Suppressor macrophage treated with lipopolysaccharide for 1 hour (primary cell): ENCODE measurements around the gene ADRA1B.
"Not testable (repeated sequence)": the region's sequence is repeated elsewhere in the genome, so short reads cannot be mapped to it uniquely, and the experiment has no call there.

Source experiments
- DNase-seq, 3 donors: peaks; one replicate each; pipeline ENCODE4 v3.0.0-alpha.2; 2020 to 2022

Gene ADRA1B

GRCh38 chr5:159933531-159934485, 17.5 kb downstream of the ADRA1B start:
- DNase-seq = no peak

DNA sequence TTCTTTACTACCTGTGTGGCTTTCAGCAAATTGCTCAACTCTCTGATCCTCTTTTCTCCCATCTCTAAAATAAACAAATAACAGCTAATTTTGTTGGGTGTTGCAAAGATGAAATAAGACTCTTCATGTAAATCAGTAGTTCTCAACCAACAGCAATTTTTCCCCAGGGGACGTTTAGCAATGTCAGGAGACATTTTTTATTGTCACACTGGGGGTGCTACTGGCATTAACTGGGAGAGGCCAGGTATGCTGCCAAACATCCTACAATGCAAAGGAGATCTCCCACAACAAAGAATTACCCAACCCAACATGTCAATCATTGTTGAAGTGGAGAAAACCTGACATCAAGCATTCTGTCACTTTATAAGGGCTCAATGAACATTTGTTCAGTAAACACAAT, 19.7 kb downstream of the ADRA1B start:
- DNase-seq = no peak

DNA sequence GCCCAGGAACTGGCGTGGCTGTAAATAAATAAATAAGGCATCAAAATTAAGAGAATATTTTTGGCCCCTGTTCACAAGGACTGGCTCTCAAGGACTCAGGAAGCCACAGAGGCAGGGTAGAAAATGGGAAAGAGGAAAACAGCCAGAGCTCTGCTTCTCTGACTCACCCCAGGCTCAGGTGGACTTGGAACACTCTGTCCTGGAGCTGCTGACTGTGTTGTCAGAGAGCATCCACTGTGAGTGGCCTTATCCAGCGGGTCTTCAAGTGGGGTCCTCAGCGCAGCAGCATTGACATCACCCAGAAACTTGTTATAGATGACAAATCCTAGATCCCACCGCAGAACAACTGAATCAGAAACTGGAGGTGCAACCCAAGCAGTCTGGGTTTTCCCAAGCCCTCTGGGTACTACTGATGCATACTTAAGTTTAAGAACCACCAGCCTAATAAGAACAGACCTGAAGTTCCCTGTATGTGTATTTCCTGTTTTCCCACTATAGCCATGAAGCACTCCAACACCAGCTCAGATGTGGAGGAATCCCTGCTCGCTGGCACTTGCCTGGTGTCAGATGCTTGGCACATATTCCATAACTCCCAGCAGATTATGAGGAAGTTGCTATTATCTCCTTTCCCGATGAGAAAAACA, 20.5 kb downstream of the ADRA1B start:
- no peak for DNase-seq

DNA sequence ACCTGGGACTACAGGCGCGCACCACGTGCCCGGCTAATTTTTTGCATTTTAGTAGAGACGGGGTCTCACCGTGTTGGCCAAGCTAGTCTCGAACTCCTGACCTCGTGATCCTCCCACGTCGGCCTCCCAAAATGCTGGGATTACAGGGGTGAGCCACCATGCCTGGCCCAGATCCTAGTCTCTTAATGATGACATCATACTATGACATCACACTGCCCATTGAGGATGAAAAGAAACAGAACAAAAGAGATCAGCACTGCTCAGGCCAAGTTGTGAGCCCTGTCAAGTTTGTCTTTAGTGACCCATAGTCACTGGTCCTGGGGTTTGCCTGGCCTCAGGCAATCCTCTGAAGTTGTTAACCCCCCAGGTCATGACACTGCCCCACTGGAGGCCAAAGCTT, 21.3 kb downstream of the ADRA1B start:
- no peak for DNase-seq

DNA sequence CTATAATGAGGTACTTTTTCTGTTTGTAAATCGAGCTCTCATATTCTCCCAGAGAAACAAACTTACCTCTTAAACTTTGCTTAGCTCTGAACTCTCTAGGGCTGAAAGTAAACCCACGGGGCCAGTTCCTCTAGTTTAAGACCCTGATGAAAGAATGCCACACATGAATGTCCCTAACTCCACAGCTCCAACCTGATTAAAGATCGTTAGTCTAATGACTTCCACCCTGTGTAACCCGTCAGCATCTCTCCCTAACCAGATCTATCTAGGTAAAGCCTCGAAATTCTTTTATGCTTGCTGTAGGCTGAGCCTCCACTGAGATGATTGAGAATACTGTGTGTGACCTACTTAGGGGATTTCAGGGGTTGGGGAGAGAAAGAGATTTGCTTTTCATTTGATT, 27.0 kb downstream of the ADRA1B start:
- no peak for DNase-seq

DNA sequence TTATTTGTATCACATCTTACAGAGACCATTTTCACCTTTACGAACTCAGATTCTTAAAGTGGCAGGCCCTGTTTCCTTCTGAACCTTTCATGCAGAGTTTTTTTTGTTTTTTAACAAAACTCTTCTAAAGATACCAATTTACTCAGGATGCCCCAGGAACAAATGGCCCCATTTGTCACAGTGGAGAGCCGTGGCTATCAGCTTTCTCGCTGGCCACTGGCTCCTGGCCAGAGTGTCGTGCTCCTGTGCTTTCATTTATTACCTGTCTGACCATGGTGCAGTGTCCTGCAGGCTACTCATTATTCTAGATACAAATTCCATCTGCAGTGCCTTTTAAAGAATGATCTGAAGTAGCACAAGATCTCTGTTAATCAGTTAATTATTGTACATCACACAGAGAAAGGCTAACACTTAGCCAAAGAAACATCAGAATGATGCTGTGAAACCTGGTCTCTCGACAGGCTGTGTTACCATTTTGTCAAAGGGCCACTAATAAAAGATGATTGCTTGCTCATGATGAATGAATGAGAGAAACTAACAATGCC, 27.8 kb downstream of the ADRA1B start:
- DNase-seq = no peak

DNA sequence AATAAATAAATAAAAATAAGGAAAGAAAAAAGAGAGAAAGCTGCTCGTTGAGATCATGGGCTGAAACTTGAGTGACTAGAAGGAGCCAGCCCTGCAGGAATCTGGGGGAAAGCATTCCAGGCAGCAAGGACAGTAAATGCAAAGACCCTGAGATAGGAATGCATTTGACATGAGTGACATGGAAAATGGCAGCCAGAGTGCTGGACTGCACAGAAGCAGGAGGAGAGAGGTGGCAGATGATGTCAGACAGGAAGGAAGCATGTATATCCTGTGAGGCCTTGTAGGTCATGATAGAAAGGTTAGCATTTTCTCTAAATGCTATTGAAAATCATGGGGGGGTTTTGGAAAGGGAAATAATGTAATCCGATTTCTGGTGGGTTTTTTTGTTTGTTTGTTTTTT, 29.1 kb downstream of the ADRA1B start:
- no peak for DNase-seq

DNA sequence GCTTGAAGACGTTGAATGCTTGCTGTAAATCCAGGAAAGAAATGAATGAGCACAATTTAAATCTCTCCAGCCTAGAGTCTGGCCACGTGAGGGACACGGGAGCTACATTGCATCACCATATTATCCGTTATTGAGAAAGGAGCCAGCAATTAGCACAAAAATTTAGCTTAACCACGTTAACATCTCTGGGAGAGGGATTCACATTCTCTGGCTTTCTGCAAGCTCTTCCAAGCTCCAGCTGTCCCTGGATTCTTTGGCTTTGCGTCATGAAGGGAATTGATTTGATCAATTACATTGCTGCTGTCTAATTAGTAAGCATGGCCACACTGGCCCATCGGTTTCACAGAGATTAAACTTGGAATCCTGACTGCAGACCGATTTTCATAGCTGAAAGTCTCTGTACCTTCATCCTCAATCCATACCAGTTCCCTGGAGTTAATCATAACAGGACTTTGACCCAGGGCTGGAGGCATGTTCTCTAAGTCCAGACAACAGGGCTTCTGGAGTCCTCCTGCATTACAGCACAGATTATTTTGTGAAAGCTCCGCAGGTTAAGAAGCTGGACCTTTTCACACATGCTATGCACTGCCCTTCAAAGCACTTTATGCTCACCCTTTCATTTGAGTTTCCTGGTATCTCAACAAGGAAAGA, 31.6 kb downstream of the ADRA1B start:
- DNase-seq = no peak

DNA sequence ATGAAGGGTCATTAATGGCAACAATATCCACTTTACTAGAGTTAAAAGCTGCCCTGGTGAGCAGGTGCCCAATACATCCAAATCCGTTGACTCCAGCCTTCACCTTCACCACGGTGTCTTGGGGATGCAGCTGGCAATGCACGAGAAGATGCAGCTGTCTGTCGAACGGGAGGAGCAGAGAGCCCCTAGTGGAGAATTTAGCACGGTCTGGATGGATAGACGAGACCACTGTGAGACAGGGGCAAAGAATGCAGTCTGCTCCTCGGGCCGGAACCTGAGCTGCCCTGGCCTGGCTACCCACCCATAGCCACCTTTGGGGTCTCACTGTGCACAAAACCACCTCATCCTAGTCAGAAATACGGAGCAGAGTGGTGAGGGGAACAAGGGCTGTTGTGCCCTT, 35.1 kb downstream of the ADRA1B start:
- no peak for DNase-seq

- DNase-seq = no peak
These were observed 35.6 kb downstream of the ADRA1B start for GRCh38 chr5:159951834-159952233.

DNA sequence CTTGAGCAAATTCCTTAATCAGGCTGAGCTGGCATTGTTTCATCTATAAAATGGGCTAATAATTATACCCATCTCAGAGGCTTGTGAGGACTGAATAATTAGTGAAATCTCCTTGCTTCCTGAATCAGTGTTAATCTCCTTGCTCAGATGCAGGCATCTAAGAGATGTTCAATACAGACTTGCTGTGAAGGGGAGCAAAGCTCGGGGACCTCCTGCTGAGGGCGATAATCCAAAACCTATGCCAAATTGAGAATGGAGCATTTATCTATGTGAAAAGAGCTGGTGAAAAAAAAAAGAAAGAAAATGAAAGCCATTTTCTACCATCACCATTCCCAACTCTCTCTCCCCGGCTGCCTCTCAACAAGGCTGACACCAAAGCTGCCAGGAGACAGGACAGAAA, 37.3 kb downstream of the ADRA1B start:
- no peak for DNase-seq

GRCh38 chr5:159955056-159955624, 38.9 kb downstream of the ADRA1B start:
- DNase-seq = no peak

DNA sequence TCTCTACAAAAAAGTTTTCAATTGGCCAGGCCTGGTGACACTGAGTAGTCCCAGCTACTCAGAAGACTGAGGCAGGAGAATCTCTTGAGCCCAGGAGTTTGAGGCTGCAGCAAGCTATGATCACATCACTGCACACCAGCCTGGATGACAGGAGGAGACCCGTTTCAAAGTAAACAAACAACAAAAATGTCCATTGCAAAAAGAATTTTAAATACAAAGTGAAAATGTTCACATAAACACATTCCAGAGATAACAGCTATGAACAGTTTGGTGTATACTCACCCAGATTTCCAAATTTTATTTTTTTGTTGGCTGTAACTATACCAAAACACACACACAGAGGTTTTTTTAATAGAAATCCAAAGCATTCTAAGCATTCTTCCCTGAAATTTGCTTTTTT, 39.8 kb downstream of the ADRA1B start:
- no peak for DNase-seq

- no peak for DNase-seq
These were observed 45.2 kb downstream of the ADRA1B start for GRCh38 chr5:159961176-159962160.

- DNase-seq = no peak
These were observed 45.9 kb downstream of the ADRA1B start for GRCh38 chr5:159962214-159962613.

DNA sequence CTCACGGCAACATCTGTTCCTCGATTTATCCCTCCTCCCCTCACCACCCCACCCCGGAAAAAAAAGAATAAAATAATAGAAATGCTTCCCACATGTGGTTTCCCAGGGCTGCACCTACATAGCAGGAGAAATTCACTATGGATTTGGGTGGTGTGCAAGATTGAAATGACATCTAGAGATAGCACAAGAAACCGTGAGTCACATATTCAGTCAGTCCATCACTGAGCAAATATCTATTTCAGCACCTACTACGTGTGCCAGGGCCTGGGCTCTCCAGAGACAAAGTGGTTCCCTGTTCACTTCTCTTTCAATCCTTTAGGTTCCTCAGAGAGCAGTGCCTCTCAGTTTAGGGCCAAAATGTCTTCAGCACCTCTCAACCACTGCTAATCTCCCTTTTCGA, 47.7 kb downstream of the ADRA1B start:
- DNase-seq = no peak

DNA sequence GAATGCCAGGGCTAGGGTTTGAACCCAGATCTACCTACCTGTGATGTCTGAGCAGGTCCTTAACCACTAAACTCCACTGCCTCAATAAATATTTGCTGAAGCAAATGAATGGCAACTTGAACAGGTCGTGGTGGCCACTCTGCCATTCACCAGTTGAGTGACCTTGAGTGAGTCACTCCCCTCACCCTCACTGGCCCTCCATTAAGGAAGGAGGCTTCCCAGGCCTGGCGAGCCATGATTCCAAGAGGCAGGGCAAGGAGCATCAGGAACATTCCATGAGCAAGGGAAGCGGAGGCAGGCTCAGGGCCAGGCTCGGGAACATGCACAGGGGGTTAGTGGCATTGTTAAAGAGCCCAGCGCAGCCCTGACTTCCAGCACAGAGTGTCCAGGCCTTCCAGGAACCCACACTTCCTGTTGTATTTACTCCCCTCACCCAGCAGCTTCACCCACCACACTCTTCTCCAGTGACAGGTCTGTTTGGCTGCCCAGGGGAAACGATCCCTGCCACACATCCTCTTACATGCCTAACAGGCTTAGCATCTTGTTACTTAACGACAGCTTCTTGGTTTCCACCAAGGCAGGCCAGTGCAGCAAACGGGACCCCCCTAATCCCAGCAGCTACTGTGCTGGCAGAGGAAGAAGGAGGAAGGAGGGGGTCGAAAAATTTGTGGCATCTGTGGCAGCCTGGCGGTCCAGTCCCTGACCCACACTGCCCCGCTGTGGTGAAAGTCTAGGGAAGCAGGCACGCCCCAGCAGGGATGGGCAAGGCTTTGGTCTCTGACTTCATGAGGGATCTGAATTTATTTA, 49.0 kb downstream of the ADRA1B start:
- DNase-seq = peak; percentile 49 to 73 (median 64)

DNA sequence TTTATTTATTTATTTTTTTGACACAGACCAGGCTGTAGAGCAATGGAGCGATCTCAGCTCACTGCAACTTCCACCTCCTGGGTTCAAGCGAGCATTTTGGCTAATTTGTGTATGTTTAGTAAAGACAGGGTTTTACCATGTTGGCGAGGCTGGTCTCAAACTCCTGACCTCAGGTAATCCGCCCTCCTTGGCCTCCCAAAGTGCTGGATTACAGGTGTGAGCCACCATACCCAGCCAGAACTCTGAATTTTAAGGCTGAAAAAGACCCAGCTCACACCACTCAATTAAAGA, 49.5 kb downstream of the ADRA1B start:
- not testable (repeated sequence) for DNase-seq

DNA sequence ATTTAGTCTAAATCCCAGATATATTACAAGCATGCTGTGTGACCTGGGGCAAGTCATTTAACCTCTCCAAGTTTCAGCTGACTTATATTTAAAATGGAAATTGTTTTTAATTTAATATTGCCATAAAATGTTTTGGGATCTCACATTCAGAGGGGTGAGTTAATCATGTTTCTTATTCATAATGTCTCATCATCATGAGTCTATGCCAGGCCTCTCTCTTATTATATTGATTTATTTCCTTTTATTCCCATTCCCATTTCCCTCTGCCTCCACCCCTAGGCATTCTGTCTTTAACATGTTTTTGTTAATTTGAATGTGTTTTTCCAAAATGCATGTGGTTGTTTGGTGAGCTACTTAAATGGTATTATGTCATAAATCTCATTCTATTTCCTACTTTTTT, 53.7 kb downstream of the ADRA1B start:
- no peak for DNase-seq

DNA sequence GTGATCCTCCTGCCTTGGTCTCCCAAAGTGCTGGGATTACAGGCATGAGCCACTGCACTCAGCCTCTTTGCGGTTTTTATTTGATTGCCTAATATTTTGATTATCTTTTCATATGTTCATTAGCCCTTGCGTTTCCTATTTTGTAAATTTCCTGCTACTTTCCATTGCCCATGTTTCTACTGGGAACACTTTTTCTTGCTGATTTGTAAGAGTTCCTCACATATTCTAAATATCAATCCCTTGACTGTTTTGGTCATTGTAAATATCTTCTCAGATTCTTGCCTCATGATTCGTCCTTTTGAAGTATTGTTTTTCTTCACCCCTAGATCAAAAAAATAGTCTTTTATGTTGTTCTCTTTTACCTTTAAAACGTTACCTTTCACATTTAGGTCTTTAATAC, 54.8 kb downstream of the ADRA1B start:
- no peak for DNase-seq

DNA sequence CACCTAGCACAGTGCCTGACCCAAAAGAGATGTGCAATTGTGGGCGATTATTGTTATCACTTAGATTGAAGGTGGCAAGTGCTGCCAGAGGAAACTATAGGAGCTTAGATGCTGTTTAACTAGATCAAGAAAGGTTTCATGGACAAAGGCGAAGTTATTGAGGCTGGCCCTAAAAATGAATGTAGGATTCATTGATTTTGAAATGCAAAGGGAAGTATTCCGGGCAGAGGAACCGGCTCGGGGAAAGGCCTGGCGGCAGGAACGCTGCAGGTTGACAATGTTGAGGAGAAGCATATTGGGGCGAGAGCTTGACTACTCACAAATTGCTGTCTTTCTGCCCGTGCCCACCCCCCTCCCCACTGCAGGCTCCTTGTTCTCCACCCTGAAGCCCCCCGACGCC, 55.2 kb downstream of the ADRA1B start:
- DNase-seq = no peak
